GM18907 (cell line): Measurements from ENCODE around the gene HOMER1.
A peak's percentile ranks its signal among the peaks of the same experiment; 100 is the strongest.
"Not testable (repeated sequence)": the region's sequence is repeated elsewhere in the genome, so short reads cannot be mapped to it uniquely, and the experiment has no call there.

Source experiments
- ATAC-seq: cut with Tn5 transposase; IDR thresholded peaks from one replicate; pipeline ENCODE4 v1.9.1; 2021; ENCODE audit warnings: mild to moderate bottlenecking, moderate library complexity; ENCODE audit not compliant: unreplicated experiment

The HOMER1 gene

DNA sequence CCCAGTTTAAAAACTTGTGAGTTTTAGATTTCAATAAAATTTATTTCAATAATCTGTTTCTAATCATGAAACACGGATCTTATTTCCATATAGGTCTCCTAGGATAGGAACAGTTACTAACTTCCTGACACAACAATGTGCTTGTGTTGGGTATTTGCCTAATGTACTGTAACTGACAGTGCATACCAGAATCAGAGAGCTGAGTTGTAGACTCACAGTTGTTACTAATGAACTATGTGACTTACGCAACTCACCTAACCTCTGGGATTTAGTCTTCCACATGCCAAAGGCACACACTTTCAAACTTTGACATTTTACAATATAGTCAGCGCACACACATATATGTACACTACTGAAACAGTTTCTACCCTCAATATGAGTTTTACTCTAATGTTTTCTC is 77.7 kb downstream of the HOMER1 start:
- ATAC-seq: no peak

DNA sequence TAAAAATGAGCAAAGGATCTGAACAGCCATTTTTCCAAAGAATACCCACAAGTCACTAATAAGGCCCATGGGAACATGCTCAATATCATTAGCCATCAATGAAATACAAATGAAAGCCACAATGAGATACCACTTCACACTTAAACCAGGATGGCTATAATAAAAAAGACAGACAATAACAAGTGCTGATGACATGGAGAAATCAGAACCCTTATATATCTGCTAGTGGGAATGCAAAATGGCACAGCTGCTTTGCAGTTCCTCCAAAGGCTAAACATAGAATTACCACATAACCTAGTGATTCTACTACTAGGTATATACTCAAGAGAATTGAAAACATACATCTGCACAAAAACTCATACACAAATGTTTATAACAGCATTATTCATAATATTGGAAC is 83.7 kb downstream of the HOMER1 start:
- no peak for ATAC-seq

DNA sequence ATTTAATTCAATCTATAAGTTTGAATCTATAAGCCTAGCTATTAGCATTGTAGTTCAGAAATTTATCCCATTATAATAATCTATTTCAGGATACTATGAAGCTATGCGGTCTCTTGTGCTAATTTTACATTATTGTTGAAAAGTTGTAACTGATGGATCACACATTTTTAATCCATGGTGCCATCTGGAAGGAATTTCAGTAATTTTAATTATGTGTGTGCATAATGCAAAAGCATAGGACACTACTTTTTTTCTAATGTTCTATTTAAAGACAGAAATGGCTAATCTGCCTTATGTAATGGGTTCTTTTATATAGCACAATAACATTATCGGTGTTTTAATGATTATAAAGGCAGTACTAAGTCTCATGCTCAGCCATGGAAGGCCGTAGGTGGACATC is 90.6 kb downstream of the HOMER1 start:
- ATAC-seq: no peak

DNA sequence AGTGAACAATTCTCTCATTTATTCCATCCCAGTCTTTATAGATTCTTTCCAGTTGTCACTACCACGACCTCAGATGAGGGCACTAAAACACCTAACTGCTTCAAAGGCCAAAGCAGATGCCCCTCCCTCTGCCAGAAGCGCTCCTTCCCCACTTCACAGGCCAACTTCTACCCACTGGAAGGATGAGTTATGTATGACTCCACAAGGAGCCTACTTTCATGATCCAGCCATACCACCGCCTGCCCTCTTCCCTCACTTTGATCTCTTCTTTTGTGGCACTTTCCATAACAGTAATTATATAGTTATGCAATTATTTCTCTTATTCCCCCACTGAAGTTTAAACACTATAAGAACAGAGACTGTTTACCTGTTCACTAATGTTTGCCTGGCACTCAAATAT is 93.7 kb downstream of the HOMER1 start:
- no peak for ATAC-seq

DNA sequence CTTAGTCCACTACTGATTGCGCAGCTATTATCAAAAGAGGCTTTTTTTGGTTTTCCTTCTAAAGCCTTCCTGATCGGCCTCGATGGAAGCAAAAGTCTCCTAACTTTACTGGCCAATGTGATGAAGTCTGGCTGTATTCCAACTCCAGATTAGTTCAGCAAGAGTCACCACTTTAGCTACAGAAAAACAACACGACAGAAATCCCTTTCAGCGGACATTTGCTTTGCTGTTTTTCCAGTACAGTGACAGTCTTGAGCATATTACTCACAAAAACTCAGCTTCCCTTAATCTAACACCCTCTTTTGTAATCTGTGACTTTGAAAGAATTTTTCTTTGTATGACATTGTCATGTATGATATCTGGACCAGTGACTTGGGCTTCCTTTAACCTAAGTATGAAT is 95.7 kb downstream of the HOMER1 start:
- ATAC-seq: no peak

DNA sequence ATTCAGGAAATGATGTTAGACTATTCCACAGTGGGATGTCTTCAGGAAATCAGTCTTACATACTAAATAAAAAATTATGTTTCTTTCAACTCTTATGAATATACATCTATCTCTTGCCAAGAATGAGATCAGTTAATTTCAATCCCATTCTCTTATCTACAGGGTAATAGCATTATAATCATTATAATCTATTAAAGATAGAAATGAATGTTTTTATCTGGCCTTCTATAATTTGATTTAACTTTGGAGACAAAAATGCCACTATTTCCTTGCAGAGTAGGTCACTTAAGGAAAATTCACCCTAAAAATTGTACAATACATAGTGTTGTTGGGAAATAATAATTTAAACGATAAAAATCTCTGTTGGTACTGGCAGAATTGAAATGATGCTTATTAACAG is 96.4 kb downstream of the HOMER1 start:
- ATAC-seq: no peak

DNA sequence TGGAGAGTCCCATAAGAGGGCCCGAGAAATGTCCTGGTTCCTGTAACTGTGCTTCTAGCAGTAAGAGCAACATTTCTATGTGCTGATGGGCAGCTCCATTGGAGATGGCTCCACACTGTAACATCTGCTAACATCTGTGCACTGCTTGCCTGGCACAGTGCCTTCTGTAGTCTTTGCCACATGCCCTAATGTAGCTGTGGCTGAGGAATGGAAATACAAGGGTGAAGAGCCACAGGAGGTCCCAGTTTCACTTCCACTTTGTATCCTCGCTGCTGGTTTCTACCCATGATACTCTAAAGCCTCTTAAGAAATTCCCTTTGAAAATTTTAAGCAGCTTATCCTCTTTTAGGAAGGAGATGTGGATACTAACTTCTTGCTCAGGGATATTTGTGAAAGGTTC is 97.4 kb downstream of the HOMER1 start:
- peak; percentile 89 for ATAC-seq

DNA sequence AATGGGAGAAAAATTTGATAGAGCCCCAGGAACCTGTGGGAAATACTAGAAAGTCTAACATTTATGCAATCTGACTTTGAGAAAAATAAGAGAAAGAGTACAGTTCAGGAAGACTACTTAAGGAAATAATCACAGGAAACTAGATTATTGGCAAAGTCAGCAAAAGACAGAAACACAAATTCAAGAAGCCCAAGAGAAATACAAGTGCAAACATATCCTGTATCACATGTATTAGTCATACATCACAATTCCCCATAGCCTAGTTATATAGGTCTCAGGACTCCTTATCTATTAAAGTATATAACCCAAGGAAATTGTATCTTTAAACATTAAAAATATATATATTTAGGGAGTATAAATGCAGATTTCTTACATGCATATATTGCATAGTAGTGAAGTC is 100.8 kb downstream of the HOMER1 start:
- ATAC-seq: no peak

DNA sequence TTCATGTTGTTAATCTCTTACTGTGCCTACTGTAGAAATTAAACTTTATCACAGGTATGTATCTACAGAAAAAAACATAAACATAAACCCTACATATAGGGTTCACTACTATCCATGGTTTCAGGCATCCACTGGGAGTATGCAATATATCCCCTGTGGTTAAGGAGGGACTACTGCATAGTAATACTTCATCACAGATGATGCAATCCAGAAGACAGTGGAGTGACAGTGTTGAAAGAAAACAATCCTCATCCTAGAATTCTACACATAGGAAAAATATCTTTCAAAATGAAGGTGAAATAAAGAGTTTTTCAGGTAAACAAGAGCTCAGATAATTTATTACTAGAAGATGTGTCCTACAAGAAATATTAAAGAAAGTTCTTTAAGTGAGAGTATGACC is 105.9 kb downstream of the HOMER1 start:
- no peak for ATAC-seq

DNA sequence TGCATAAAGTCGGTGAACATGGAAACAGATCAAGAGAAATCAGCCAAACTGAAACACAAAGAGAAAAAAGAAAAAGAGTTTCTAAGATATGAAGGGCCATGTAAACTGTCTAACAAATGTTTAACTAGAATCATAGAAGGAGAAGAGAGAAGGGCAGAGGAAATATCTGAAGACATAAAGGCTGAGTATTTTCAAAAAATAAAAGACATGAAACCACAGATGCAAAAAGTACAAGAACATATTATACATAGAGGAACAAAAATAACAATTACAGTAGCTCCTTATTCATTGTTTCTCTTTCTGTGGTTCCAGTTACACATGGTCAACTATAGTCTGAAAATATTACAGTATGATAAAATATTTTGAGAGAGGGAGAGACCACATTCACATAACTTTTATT is 106.3 kb downstream of the HOMER1 start:
- ATAC-seq: no peak

DNA sequence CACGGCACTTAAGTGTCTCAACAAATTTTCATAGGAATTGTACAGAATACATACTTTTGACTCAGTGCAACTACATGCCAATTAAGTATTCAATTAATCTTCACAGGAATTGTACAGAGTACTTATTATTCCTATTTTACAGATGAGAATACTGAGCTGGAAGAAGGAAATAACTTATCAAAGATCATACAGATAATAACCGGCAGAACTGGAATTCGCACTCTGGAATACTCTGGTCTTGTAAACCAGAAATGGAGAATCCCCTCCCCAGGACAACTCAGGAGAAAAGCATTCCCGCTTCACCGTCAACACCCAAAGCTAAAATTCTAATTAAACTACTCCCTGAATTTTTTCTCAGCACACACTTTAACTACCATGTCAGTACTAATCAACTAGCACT is 112.7 kb downstream of the HOMER1 start:
- ATAC-seq: no peak

DNA sequence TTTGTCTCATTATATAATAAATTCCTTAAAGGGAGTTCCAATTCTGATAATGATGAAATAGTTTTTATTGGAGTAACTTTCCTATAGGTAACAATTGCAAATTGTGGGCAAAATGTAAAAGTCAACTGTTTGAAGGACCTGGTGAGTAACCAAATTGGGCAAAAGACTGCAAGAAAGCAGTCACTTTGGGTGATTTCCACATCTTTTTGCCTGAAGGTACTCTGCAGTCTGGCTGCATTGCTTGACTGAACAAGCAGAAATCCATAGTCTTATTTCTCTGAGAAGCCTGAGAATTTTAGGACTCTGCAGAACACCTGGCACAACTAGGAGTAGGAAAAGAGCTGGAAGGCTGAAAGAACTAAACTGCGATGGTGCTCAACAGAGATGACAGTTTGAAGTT is 114.9 kb downstream of the HOMER1 start:
- ATAC-seq: no peak

DNA sequence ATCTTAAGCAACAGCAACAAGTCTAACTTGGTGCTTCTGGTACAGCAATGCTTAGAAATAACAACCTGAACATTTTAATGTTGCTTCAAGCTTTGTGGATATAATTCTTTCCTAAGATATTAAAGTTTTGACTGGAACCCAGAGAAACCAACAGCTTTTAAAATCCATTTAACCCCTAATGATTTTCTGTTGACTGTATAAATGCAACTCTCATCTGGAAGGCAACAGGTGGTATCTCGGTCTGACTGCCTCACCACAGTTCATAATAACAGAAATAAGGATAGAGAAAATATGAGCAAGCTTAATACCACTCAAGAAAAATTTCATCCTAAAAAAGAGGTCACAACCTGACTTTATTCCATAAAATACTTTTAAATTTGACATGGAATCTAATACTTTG is 116.9 kb downstream of the HOMER1 start:
- no peak for ATAC-seq

DNA sequence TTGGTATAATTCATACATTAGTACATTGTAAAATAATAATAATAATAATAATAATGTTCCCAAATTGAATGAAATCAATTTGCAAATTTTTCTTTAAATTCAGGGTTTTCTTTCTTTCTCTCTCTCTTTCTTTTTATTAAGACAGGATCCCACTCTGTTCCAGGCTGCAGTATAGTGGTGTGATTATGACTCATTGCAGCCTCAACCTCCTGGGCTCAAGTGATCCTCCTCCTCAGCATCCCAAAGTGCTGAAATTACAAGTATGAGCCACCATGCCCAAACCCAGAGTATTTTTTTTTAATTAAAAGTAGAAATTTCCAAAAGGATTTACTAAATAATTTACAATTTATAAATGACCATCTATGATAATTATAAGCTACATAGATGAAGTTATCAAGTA is 117.7 kb downstream of the HOMER1 start:
- ATAC-seq: no peak

DNA sequence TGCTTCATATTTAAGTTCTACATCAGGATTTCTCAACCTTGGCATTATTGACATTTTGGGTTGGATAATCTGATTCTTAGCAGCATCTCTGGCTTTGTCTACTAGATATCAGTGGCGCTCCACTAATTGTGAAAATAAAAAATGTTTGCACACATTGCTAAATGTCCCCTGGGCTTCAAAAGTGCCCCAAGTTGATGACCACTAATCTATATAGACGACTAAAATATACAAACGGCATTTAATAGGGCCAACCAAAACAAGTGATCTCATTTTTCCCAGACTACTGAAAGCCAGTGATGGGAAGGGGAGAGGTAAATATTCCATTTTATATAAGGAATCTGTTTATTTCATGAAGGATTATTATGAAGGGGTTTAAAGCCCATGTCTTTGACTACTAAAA is 118.6 kb downstream of the HOMER1 start:
- ATAC-seq: no peak

DNA sequence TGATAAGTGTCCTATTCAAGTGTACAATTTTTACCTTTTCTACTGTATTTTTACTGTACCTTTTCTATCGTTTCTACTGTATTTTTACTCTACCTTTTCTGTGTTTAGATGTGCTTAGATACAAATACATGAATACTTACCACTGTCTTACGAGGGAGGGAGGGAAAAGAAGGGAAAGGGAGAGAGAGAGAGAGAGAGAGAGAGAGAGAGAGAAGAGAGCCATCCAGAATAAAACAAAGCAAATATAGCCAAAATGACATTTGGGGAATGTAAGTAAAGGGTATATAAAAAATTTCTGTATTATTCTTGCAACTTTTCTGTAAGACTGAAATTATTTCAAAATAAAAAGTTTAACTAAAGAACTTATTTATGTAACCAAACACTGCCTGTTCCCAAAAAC is 121.2 kb downstream of the HOMER1 start:
- ATAC-seq: no peak

DNA sequence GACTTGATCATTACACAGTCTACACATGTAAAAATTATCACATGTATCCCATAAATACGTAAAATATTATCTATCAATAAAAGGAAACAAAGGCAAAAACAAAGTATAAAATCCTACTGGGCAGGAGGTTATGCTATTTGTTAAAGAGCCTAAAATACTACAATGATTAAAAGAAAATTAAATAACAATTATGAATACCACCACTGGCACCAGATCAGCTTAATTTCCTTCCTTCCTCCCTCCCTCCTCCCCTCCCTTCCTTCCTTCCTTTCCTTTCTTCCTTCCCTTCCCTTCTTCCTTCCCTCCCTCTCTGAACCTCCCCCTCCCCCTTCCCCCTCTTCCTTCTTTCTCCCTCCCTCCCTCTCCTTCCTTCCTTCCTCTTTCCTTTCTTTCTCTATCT is 127.3 kb downstream of the HOMER1 start:
- ATAC-seq: no peak

DNA sequence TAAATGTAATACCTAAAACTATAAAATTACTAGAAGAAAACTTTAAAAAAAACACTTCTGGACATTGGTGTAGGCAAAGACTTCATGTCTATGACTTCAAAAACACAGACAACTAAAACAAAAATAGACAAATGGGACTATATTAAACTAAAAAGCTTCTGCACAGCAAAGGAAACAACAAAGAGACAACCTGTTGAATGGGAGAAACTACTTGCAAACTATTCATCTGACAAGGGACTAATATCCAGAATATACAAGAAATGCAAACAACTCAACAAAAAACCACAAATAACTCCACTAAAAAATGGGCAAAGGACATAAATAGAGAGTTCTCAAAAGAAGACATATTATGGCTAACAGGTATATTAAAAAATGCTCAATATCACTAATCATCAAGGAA is 128.8 kb downstream of the HOMER1 start:
- not testable (repeated sequence) for ATAC-seq

DNA sequence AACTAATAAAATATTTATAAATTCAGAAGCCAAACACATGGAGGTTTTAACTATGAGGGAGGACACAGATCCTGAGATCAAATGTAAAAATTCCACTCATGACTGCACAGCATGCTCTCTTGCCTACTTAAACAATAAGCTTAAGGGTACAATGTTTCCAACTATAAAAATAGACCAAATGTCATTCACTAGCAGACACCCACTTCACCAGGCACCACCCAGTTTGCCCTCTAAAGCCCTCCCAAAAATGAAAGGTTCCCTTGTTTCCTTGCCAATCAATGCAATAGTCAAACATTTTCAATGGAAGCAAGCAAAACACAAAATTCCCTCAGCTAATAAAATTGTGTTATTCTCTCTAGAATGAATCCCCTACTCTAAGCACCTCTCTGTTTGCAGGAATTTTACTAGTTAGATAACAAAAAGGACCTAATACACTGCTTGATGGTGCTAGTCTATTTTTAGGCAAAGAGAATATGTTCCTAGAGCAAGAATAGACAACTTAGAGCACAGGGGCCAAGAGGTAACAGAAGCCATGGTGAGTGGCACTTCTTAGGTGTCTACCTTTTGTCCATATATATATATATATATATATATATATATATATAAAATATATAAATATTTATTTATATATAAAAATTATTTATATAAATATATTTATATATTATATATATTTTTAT is 135.3 kb downstream of the HOMER1 start:
- ATAC-seq: no peak

DNA sequence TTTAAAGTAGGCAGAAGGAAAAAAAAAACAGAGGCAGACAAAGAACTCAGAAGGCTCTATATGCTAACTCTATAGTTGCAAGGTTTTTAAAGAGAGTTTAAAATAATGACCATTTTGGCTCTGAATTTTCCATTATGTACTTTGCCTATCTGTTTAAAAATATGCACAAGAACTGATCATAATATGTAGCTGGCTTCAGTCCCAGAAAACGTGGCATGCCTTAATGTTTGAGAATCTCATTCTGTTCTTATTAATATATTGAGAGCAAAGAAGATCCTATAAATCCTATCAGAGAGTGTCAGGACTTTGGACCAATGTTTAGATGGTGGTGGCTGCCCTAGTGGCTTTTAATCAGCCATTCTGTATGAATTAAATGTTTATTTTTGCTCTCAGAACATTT is 156.5 kb downstream of the HOMER1 start:
- ATAC-seq: no peak

DNA sequence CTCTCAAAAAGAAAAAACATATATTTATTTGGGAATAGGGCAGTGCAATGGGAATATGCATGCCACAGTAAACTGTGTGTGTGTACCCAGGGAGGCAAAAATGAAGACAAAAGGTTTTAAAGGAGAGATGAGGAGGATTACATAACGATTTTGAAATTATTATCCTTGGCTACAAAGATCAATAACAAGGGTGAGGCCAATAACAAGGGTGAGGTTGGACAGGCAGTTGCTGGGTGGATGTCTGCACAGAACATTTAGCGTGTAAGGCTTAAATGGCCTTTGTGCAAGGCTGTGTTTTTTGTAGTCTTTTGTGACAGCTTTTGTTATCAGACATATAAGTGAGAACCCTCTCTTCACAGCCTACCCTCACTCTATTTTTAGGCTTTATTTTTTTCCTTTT is 164.1 kb downstream of the HOMER1 start:
- ATAC-seq: no peak

DNA sequence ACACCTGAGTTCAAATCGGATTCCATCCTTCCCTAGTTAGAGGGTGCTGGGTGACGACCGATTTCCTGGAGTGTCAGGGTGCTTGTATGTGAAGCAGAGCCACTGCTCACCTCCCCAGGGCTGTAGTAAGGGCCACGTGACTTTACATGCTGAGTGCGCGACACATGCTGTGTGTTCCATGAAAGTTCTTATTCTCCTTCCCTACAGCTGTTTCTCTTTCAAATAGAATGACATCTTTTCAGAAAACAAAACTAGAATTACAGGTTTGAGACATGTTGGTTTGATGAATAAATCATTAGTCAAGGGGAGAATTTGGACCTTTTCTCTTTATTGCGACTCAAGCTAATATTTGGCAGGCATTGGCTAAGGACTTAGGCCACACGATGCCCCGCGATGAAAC is 164.9 kb downstream of the HOMER1 start:
- no peak for ATAC-seq

DNA sequence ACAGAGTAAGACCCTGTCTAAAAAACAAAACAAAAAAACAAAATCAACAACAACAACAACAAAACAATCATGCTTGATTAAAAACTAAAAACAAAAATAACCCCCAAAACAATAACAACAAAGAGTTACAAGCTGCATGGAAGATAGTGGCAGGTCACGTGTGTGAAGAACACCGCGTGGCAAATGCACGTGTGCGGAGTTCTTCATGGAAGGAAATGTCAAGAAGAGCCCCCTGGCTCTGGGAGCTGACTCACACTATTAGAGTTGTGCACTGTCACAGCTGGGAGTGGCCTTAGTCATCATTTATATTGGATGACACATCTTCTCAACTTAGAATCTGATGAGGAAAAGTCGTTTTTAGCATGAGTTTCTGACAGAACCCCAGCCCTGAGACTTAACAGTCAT is 167.5 kb downstream of the HOMER1 start:
- no peak for ATAC-seq
